Measurements from ENCODE around the gene NEK7.

The NEK7 gene

DNA sequence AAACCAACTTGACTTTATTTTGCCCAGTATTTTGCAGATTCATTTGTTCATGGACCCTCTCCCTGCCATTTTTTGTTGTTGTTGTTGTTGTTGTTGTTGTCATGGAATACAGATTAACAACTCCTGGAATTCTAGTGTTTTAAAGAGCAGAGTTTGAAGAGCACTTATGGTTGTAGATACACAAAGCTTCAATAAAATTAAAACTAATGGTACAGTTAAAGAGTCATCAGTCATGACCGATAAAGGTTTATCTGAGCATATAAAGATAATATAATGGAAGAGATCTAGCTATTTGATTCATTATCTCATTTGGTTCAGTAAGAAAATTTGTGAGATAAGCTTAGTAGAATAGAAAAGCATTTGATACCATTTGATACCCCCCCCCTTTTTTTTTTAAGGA, 21.8 kb downstream of the NEK7 start:
- H3K79me2 ChIP-seq (ENCODE audit: low read length), result peaks cover 62% of the 10 kb centered on the region
- no peaks in the 10 kb centered on the region for H3K9me3 ChIP-seq (ENCODE audit: insufficient read depth, low read length)
- TF ChIP-seq, protein P1, sequence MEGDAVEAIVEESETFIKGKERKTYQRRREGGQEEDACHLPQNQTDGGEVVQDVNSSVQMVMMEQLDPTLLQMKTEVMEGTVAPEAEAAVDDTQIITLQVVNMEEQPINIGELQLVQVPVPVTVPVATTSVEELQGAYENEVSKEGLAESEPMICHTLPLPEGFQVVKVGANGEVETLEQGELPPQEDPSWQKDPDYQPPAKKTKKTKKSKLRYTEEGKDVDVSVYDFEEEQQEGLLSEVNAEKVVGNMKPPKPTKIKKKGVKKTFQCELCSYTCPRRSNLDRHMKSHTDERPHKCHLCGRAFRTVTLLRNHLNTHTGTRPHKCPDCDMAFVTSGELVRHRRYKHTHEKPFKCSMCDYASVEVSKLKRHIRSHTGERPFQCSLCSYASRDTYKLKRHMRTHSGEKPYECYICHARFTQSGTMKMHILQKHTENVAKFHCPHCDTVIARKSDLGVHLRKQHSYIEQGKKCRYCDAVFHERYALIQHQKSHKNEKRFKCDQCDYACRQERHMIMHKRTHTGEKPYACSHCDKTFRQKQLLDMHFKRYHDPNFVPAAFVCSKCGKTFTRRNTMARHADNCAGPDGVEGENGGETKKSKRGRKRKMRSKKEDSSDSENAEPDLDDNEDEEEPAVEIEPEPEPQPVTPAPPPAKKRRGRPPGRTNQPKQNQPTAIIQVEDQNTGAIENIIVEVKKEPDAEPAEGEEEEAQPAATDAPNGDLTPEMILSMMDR (IDR thresholded peaks at IDR 0.05; ENCODE audit: low read depth, low read length), result no peak
- TF ChIP-seq EZH2phosphoT487 (IDR thresholded peaks at IDR 0.05; ENCODE audit: low read depth), result no peak
- H2AFZ ChIP-seq (ENCODE audit: low read depth, low read length), result no peak overlapping the region
- H3K27ac ChIP-seq (ENCODE audit: low read length), result no peak overlapping the region
- H3K4me1 ChIP-seq (ENCODE audit: low read length), result peaks cover 32% of the 10 kb centered on the region
- H4K20me1 ChIP-seq (ENCODE audit: insufficient read depth, low read length), result no peaks in the 10 kb centered on the region
- no peak overlapping the region for H3K4me2 ChIP-seq (ENCODE audit: low read length)
- no peak overlapping the region for H3K9ac ChIP-seq (ENCODE audit: low read length)
- no peaks in the 10 kb centered on the region for H3K36me3 ChIP-seq (replicated peaks; ENCODE audit: low read depth, low read length)
- H3K4me3 ChIP-seq (ENCODE audit: low read length), result no peak overlapping the region
- H3K27me3 ChIP-seq (ENCODE audit: low read depth, low read length), result no peaks in the 10 kb centered on the region

- H3K9ac ChIP-seq (ENCODE audit: low read length), result no peak overlapping the region
- no peaks in the 10 kb centered on the region for H3K9me3 ChIP-seq (ENCODE audit: insufficient read depth, low read length)
- H4K20me1 ChIP-seq (ENCODE audit: insufficient read depth, low read length), result no peaks in the 10 kb centered on the region
- no peak overlapping the region for H2AFZ ChIP-seq (ENCODE audit: low read depth, low read length)
- peaks cover 57% of the 10 kb centered on the region for H3K79me2 ChIP-seq (ENCODE audit: low read length)
- H3K4me2 ChIP-seq (ENCODE audit: low read length), result no peak overlapping the region
- no peak overlapping the region for H3K27ac ChIP-seq (ENCODE audit: low read length)
- H3K36me3 ChIP-seq (replicated peaks; ENCODE audit: low read depth, low read length), result no peaks in the 10 kb centered on the region
- H3K4me3 ChIP-seq (ENCODE audit: low read length), result no peak overlapping the region
- no peak for TF ChIP-seq EZH2phosphoT487 (IDR thresholded peaks at IDR 0.05; ENCODE audit: low read depth)
- TF ChIP-seq, protein P1 (IDR thresholded peaks at IDR 0.05; ENCODE audit: low read depth, low read length), result no peak
- no peaks in the 10 kb centered on the region for H3K27me3 ChIP-seq (ENCODE audit: low read depth, low read length)
- peaks cover 22% of the 10 kb centered on the region for H3K4me1 ChIP-seq (ENCODE audit: low read length)
Measured at GRCh38 chr1:198179556-198179981, 22.8 kb downstream of the NEK7 start.

GRCh38 chr1:198183605-198184004, 26.8 kb downstream of the NEK7 start:
- no peaks in the 10 kb centered on the region for H3K27me3 ChIP-seq (ENCODE audit: low read depth, low read length)
- no peak overlapping the region for H3K4me3 ChIP-seq (ENCODE audit: low read length)
- H3K4me1 ChIP-seq (ENCODE audit: low read length), result peaks cover 10% of the 10 kb centered on the region; the same call in 1 of the 2 replicates
- TF ChIP-seq, protein P1 (IDR thresholded peaks at IDR 0.05; ENCODE audit: low read depth, low read length), result no peak
- TF ChIP-seq EZH2phosphoT487 (IDR thresholded peaks at IDR 0.05; ENCODE audit: low read depth), result no peak
- no peaks in the 10 kb centered on the region for H3K9me3 ChIP-seq (ENCODE audit: insufficient read depth, low read length)
- peaks cover 31% of the 10 kb centered on the region for H3K79me2 ChIP-seq (ENCODE audit: low read length)
- no peak overlapping the region for H3K4me2 ChIP-seq (ENCODE audit: low read length)
- H3K9ac ChIP-seq (ENCODE audit: low read length), result no peak overlapping the region
- no peak overlapping the region for H2AFZ ChIP-seq (ENCODE audit: low read depth, low read length)
- H4K20me1 ChIP-seq (ENCODE audit: insufficient read depth, low read length), result peaks cover 4% of the 10 kb centered on the region; the same call in 1 of the 2 replicates
- H3K27ac ChIP-seq (ENCODE audit: low read length), result no peak overlapping the region
- H3K36me3 ChIP-seq (replicated peaks; ENCODE audit: low read depth, low read length), result no peaks in the 10 kb centered on the region

GRCh38 chr1:198184516-198184915, 27.7 kb downstream of the NEK7 start:
- no peak overlapping the region for H2AFZ ChIP-seq (ENCODE audit: low read depth, low read length)
- H3K36me3 ChIP-seq (replicated peaks; ENCODE audit: low read depth, low read length), result no peaks in the 10 kb centered on the region
- H3K79me2 ChIP-seq (ENCODE audit: low read length), result peaks cover 25% of the 10 kb centered on the region
- H3K4me1 ChIP-seq (ENCODE audit: low read length), result peaks cover 8% of the 10 kb centered on the region; the same call in 1 of the 2 replicates
- H3K9me3 ChIP-seq (ENCODE audit: insufficient read depth, low read length), result no peaks in the 10 kb centered on the region
- no peaks in the 10 kb centered on the region for H3K27me3 ChIP-seq (ENCODE audit: low read depth, low read length)
- no peak overlapping the region for H3K27ac ChIP-seq (ENCODE audit: low read length)
- H3K4me2 ChIP-seq (ENCODE audit: low read length), result no peak overlapping the region
- no peak for TF ChIP-seq EZH2phosphoT487 (IDR thresholded peaks at IDR 0.05; ENCODE audit: low read depth)
- TF ChIP-seq, protein P1 (IDR thresholded peaks at IDR 0.05; ENCODE audit: low read depth, low read length), result no peak
- H3K9ac ChIP-seq (ENCODE audit: low read length), result no peak overlapping the region
- no peak overlapping the region for H3K4me3 ChIP-seq (ENCODE audit: low read length)
- H4K20me1 ChIP-seq (ENCODE audit: insufficient read depth, low read length), result peaks cover 4% of the 10 kb centered on the region; the same call in 1 of the 2 replicates

All from OCI-LY3 (cell line).